OCI-LY7 (cell line): ENCODE results near the gene IL21.

Source experiments
- EZH2phosphoT487 ChIP-seq: fragments of 200-600 bp; sonication (generic); IDR thresholded peaks from 2 replicates; pipeline ENCODE4 v1.6.1; 2018; ENCODE audit warnings: low read depth, borderline replicate concordance, mild to moderate bottlenecking, mixed run types, antibody characterized with exemption, low read length, moderate library complexity, mixed read lengths
- TF ChIP-seq, protein P1 (sequence below): fragments of 200-600 bp; sonication (generic); conservative IDR thresholded peaks from 2 replicates; pipeline ENCODE4 v1.5.1; 2014; ENCODE audit warnings: mild to moderate bottlenecking, antibody characterized with exemption, low read length, moderate library complexity, mixed read lengths

DNA sequence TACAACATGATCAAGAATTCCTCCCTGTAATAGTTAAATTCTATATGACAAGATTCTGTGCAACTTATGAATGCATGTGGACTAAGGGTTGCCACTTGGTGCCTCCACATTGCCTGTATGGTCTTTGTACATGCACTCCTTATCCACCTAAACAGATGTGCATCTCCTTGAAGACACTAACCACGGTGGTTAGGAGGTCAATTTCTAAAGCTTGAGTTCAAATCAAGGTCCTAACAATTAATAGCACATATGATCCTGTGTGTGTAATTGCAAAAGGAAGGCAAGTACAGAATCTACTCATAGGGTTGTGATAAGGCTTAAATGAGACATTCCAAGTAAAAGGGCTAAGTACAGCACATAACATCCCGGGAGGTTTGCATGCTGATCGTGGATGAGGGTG lies 1.5 kb upstream of the IL21 start:
- TF ChIP-seq, protein P1, sequence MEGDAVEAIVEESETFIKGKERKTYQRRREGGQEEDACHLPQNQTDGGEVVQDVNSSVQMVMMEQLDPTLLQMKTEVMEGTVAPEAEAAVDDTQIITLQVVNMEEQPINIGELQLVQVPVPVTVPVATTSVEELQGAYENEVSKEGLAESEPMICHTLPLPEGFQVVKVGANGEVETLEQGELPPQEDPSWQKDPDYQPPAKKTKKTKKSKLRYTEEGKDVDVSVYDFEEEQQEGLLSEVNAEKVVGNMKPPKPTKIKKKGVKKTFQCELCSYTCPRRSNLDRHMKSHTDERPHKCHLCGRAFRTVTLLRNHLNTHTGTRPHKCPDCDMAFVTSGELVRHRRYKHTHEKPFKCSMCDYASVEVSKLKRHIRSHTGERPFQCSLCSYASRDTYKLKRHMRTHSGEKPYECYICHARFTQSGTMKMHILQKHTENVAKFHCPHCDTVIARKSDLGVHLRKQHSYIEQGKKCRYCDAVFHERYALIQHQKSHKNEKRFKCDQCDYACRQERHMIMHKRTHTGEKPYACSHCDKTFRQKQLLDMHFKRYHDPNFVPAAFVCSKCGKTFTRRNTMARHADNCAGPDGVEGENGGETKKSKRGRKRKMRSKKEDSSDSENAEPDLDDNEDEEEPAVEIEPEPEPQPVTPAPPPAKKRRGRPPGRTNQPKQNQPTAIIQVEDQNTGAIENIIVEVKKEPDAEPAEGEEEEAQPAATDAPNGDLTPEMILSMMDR = no peak
- no peak for TF ChIP-seq EZH2phosphoT487
